SK-N-SH treated with all-trans-retinoic acid at 6 μM for 48 hours (cell line): Measurements from ENCODE around the gene FAAH2.
"Not testable (repeated sequence)": the region's sequence is repeated elsewhere in the genome, so short reads cannot be mapped to it uniquely, and the experiment has no call there.

Source experiments
- ATAC-seq: fragments of 200-7000 bp; cut with Tn5 transposase; 3 replicates; pipeline ENCODE4 v1.9.1; 2020; ENCODE audit warnings: mild to moderate bottlenecking, moderate library complexity
- ARNTL ChIP-seq: fragments of 450-650 bp; formaldehyde crosslinking; IDR thresholded peaks from 2 replicates; pipeline ENCODE4 v1.5.0; 2020; ENCODE audit warnings: low read depth, mild to moderate bottlenecking, moderate library complexity, borderline replicate concordance
- BACH2 ChIP-seq: fragments of 250-450 bp; sonication (Bioruptor Pico); IDR thresholded peaks from 2 replicates; pipeline ENCODE4 v1.9.0; 2021; ENCODE audit warnings: mild to moderate bottlenecking, borderline replicate concordance
- CSDC2 ChIP-seq: fragments of 250-450 bp; sonication (Bioruptor Pico); IDR thresholded peaks from 2 replicates; pipeline ENCODE4 v1.5.0; 2020; ENCODE audit warnings: mild to moderate bottlenecking, moderate library complexity
- CSRNP3 ChIP-seq: fragments of 250-450 bp; sonication (Bioruptor Pico); IDR thresholded peaks from 2 replicates; pipeline ENCODE4 v1.5.1; 2021; ENCODE audit warnings: mild to moderate bottlenecking, moderate library complexity
- ESRRG ChIP-seq: fragments of 250-450 bp; sonication (Bioruptor Pico); IDR thresholded peaks from 2 replicates; pipeline ENCODE4 v1.6.1; 2021; ENCODE audit warnings: mild to moderate bottlenecking
- GLIS3 ChIP-seq: fragments of 250-450 bp; sonication (Bioruptor Pico); IDR thresholded peaks from 2 replicates; pipeline ENCODE4 v1.5.0; 2020; ENCODE audit warnings: mild to moderate bottlenecking, moderate library complexity
- ISL1 ChIP-seq: fragments of 250-450 bp; sonication (Bioruptor Pico); IDR thresholded peaks from 2 replicates; pipeline ENCODE4 v2.1.2; 2022; ENCODE audit warnings: mild to moderate bottlenecking, moderate library complexity
- OSR1 ChIP-seq: fragments of 250-450 bp; sonication (Bioruptor Pico); IDR thresholded peaks from 2 replicates; pipeline ENCODE4 v1.8.0; 2022; ENCODE audit warnings: moderate library complexity, mild to moderate bottlenecking, inconsistent platforms
- PATZ1 ChIP-seq: fragments of 250-450 bp; sonication (Bioruptor Pico); IDR thresholded peaks from 2 replicates; pipeline ENCODE4 v1.8.0; 2020; ENCODE audit warnings: mild to moderate bottlenecking, moderate library complexity, borderline replicate concordance
- PPARA ChIP-seq: fragments of 250-450 bp; sonication (Bioruptor Pico); IDR thresholded peaks from 2 replicates; pipeline ENCODE4 v1.5.0; 2020; ENCODE audit warnings: mild to moderate bottlenecking, borderline replicate concordance
- RARB ChIP-seq: fragments of 250-450 bp; sonication (Bioruptor Pico); IDR thresholded peaks from 2 replicates; pipeline ENCODE4 v1.8.0; 2021; ENCODE audit warnings: mild to moderate bottlenecking, moderate library complexity
- TCF4 ChIP-seq: fragments of 250-450 bp; sonication (Bioruptor Pico); IDR thresholded peaks from 2 replicates; pipeline ENCODE4 v1.8.0; 2021; ENCODE audit warnings: mild to moderate bottlenecking, moderate library complexity, borderline replicate concordance
- TOX ChIP-seq: fragments of 250-450 bp; sonication (Bioruptor Pico); IDR thresholded peaks from 2 replicates; pipeline ENCODE4 v1.8.0; 2021; ENCODE audit warnings: mild to moderate bottlenecking, moderate library complexity, borderline replicate concordance
- ZC3H10 ChIP-seq: fragments of 250-450 bp; sonication (Bioruptor Pico); IDR thresholded peaks from 2 replicates; pipeline ENCODE4 v1.5.1; 2021; ENCODE audit warnings: mild to moderate bottlenecking, moderate library complexity
- ZFP3 ChIP-seq: fragments of 250-450 bp; sonication (Bioruptor Pico); IDR thresholded peaks from 2 replicates; pipeline ENCODE4 v1.5.0; 2020; ENCODE audit warnings: mild to moderate bottlenecking, moderate library complexity
- ZFP30 ChIP-seq: fragments of 450-650 bp; formaldehyde crosslinking; IDR thresholded peaks from 2 replicates; pipeline ENCODE4 v1.5.0; 2022; ENCODE audit warnings: mild to moderate bottlenecking, moderate library complexity
- ZNF565 ChIP-seq: fragments of 450-650 bp; formaldehyde crosslinking; conservative IDR thresholded peaks from 2 replicates; pipeline ENCODE4 v1.5.0; 2020; ENCODE audit warnings: low read depth, mild to moderate bottlenecking, moderate library complexity
- ZNF70 ChIP-seq: fragments of 450-650 bp; formaldehyde crosslinking; IDR thresholded peaks from 2 replicates; pipeline ENCODE4 v1.5.0; 2020; ENCODE audit warnings: mild to moderate bottlenecking, moderate library complexity
- ZNF8 ChIP-seq: fragments of 450-650 bp; formaldehyde crosslinking; IDR thresholded peaks from 2 replicates; pipeline ENCODE4 v1.5.0; 2020; ENCODE audit warnings: mild to moderate bottlenecking, moderate library complexity
- TF ChIP-seq, protein P1 (sequence below): fragments of 250-450 bp; sonication (Bioruptor Pico); IDR thresholded peaks from 2 replicates; pipeline ENCODE4 v1.5.0; 2020; ENCODE audit warnings: mild to moderate bottlenecking, moderate library complexity
- TF ChIP-seq, protein P2 (sequence below): fragments of 250-450 bp; sonication (Bioruptor Pico); IDR thresholded peaks from 2 replicates; pipeline ENCODE4 v1.5.1; 2020; ENCODE audit warnings: low read depth, mild to moderate bottlenecking, moderate library complexity

The FAAH2 gene

DNA sequence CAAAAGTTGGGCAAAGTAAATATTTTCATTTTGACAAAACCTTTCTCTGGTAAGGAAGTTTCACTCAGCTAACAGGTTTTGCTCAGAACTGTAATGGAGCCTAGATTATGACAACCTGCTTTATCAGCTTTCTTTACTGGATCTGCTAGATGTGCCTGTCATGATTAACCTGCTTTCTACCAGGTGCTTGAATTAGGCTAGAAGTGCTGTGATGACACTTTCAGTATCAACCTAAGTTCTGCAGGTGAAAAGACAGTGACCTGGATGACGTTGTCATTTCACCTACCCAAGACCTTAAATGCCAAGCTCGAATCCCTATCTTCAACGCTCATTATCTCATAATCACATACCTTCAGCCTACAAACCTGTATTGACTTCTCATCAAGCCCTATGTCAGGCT is 1.5 kb upstream of the FAAH2 start:
- TF ChIP-seq ZFP30 (CRISPR knock-in tag) (no peak), ZC3H10 (no peak), OSR1 (CRISPR knock-in tag) (no peak), ZNF70 (CRISPR knock-in tag) (no peak), CSDC2 (CRISPR knock-in tag) (no peak), GLIS3 (no peak)
- TF ChIP-seq, protein P1, sequence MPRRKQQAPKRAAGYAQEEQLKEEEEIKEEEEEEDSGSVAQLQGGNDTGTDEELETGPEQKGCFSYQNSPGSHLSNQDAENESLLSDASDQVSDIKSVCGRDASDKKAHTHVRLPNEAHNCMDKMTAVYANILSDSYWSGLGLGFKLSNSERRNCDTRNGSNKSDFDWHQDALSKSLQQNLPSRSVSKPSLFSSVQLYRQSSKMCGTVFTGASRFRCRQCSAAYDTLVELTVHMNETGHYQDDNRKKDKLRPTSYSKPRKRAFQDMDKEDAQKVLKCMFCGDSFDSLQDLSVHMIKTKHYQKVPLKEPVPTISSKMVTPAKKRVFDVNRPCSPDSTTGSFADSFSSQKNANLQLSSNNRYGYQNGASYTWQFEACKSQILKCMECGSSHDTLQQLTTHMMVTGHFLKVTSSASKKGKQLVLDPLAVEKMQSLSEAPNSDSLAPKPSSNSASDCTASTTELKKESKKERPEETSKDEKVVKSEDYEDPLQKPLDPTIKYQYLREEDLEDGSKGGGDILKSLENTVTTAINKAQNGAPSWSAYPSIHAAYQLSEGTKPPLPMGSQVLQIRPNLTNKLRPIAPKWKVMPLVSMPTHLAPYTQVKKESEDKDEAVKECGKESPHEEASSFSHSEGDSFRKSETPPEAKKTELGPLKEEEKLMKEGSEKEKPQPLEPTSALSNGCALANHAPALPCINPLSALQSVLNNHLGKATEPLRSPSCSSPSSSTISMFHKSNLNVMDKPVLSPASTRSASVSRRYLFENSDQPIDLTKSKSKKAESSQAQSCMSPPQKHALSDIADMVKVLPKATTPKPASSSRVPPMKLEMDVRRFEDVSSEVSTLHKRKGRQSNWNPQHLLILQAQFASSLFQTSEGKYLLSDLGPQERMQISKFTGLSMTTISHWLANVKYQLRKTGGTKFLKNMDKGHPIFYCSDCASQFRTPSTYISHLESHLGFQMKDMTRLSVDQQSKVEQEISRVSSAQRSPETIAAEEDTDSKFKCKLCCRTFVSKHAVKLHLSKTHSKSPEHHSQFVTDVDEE: no peak
- TF ChIP-seq, protein P2, sequence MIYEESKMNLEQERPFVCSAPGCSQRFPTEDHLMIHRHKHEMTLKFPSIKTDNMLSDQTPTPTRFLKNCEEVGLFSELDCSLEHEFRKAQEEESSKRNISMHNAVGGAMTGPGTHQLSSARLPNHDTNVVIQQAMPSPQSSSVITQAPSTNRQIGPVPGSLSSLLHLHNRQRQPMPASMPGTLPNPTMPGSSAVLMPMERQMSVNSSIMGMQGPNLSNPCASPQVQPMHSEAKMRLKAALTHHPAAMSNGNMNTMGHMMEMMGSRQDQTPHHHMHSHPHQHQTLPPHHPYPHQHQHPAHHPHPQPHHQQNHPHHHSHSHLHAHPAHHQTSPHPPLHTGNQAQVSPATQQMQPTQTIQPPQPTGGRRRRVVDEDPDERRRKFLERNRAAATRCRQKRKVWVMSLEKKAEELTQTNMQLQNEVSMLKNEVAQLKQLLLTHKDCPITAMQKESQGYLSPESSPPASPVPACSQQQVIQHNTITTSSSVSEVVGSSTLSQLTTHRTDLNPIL (CRISPR knock-in tag): no peak
- ATAC-seq: no peak

DNA sequence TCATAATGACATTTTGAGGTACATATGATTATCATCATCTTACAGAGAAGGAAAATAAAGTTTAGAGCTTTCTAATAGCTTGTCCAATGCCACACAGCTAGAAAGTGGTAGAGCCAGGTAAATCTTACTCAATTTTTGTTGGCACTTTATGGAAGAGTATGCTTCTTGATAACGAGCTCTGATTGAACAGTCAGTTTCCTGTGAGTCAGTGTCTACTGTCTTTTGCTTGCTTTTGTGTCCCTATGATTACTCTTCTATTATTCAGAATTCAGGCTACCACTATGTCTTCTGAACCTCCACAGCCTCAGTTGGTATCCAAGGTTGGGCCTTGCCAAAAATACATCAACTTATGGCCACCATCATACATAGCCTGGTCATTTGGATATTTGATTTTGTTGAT is 2.6 kb downstream of the FAAH2 start:
- no peak for ATAC-seq
- TF ChIP-seq TCF4 (CRISPR knock-in tag) (no peak), ZNF70 (CRISPR knock-in tag) (no peak), CSRNP3 (CRISPR knock-in tag) (no peak), CSDC2 (CRISPR knock-in tag) (no peak), OSR1 (CRISPR knock-in tag) (no peak), GLIS3 (no peak), PPARA (no peak), ARNTL (CRISPR knock-in tag) (no peak), RARB (CRISPR knock-in tag) (no peak), ZFP30 (CRISPR knock-in tag) (no peak), ZNF565 (CRISPR knock-in tag) (no peak)
- TF ChIP-seq, protein P1: no peak
- TF ChIP-seq, protein P2 (CRISPR knock-in tag): no peak
- TF ChIP-seq, all 23 proteins: peak for 0

DNA sequence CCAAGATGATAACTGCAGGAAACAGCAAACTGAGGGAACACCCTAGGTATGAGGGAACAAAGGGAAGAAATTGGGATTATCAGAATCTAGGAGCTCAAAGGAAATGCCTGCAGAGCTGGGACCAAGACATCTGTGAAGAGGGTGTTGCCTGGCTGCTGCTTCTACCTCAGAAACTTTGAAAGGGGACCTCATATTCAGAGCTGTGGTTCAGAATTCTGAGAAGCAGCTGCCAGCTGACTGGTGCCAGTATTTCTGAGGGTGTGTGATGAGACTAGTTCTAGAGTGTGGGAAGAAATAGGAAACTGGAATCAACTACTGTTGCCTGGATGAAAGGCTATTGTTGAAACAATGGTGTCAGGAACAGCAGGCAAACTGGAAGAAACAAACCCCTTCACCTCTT is 8.5 kb downstream of the FAAH2 start:
- TF ChIP-seq PATZ1 (CRISPR knock-in tag): no peak
- no peak for TF ChIP-seq ZNF8 (CRISPR knock-in tag)
- no peak for TF ChIP-seq PPARA
- no peak for TF ChIP-seq ESRRG
- no peak for TF ChIP-seq ISL1 (CRISPR knock-in tag)
- no peak for TF ChIP-seq TOX (CRISPR knock-in tag)
- TF ChIP-seq ZFP3 (CRISPR knock-in tag): no peak
- no peak for TF ChIP-seq GLIS3
- TF ChIP-seq OSR1 (CRISPR knock-in tag): no peak
- TF ChIP-seq RARB (CRISPR knock-in tag): no peak
- TF ChIP-seq BACH2 (CRISPR knock-in tag): no peak
- ATAC-seq: no peak

DNA sequence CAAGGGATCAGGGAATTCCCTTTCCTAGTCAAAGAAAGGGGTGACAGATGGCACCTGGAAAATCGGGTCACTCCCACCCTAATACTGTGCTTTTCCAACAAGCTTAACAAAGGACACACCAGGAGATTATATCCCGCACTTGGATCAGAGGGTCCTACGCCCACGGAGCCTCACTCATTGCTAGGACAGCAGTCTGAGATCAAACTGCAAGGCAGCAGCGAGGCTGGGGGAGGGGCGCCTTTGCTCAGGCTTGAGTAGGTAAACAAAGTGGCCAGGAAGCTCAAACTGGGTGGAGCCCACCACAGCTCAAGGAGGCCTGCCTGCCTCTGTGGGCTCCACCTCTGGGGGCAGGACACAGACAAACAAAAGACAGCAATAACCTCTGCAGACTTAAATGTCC is 9.2 kb downstream of the FAAH2 start:
- not testable (repeated sequence) for ATAC-seq
